C1 segment of cervical spinal cord (tissue), 14 donors: Measurements from ENCODE around the gene MAP2K3.
A peak's percentile ranks its signal among the peaks of the same experiment; 100 is the strongest.

ENCODE experiments used
- DNase-seq, 14 donors: peaks; one replicate each; lab custom pipeline; 2025; lab: John Stamatoyannopoulos, UW

MAP2K3 gene

GRCh38 chr17:21282850-21283249, 1.7 kb upstream of the MAP2K3 start:
- no peak for DNase-seq

- DNase-seq: peak in 1 of 14 donors; percentile 59
Measured at GRCh38 chr17:21283482-21284318, 811 bp upstream of the MAP2K3 start.

GRCh38 chr17:21285164-21286065, 904 bp downstream of the MAP2K3 start:
- peak in 3 of 14 donors; percentile 25 to 70 (median 31) for DNase-seq

GRCh38 chr17:21286066-21286770, 1.7 kb downstream of the MAP2K3 start:
- peak in 3 of 14 donors; percentile 26 to 79 (median 44) for DNase-seq

- no peak for DNase-seq
Measured at GRCh38 chr17:21286909-21287702, 2.6 kb downstream of the MAP2K3 start.

GRCh38 chr17:21287703-21288449, 3.4 kb downstream of the MAP2K3 start:
- peak in 11 of 14 donors; percentile 51 to 98 (median 79) for DNase-seq

- no peak for DNase-seq
Measured at GRCh38 chr17:21288571-21289017, 4.1 kb downstream of the MAP2K3 start.

- no peak for DNase-seq
Measured at GRCh38 chr17:21289175-21289901, 4.8 kb downstream of the MAP2K3 start.

GRCh38 chr17:21289902-21290571, 5.5 kb downstream of the MAP2K3 start:
- peak in 9 of 14 donors; percentile 23 to 84 (median 39) for DNase-seq

GRCh38 chr17:21291357-21291756, 6.8 kb downstream of the MAP2K3 start:
- DNase-seq: peak in 1 of 14 donors; percentile 66

- no peak for DNase-seq
Measured at GRCh38 chr17:21291862-21292261, 7.4 kb downstream of the MAP2K3 start.

- no peak for DNase-seq
Measured at GRCh38 chr17:21292867-21293830, 8.6 kb downstream of the MAP2K3 start.

GRCh38 chr17:21293831-21294210, 9.3 kb downstream of the MAP2K3 start:
- no peak for DNase-seq

GRCh38 chr17:21294321-21295035, 10.0 kb downstream of the MAP2K3 start:
- no peak for DNase-seq

GRCh38 chr17:21295036-21295952, 10.8 kb downstream of the MAP2K3 start:
- no peak for DNase-seq
